HUES48 (cell line): Measurements from ENCODE around the gene ARHGEF26.

Experiments used
- H3K27ac ChIP-seq: one replicate; pipeline ENCODE4 v1.7.0; 2013; ENCODE audit warnings: low read depth, low read length, inconsistent platforms
- H3K27me3 ChIP-seq: 2 replicates; pipeline ENCODE4 v1.6.1; 2013; ENCODE audit warnings: mild to moderate bottlenecking, low read length; ENCODE audit not compliant: control insufficient read depth, insufficient read depth
- H3K36me3 ChIP-seq: 2 replicates; pipeline ENCODE4 v1.6.1; 2013; ENCODE audit warnings: low read length; ENCODE audit not compliant: control insufficient read depth, insufficient read depth
- H3K4me1 ChIP-seq: 2 replicates; pipeline ENCODE4 v1.6.1; 2013; ENCODE audit warnings: mild to moderate bottlenecking, low read length; ENCODE audit not compliant: control insufficient read depth, insufficient read depth
- H3K4me3 ChIP-seq: 2 replicates; pipeline ENCODE4 v1.5.1; 2013; ENCODE audit warnings: mild to moderate bottlenecking, low read depth, low read length
- H3K9ac ChIP-seq: 2 replicates; pipeline ENCODE4 v1.6.1; 2013; ENCODE audit warnings: mild to moderate bottlenecking, low read depth, low read length, moderate library complexity
- H3K9me3 ChIP-seq: 2 replicates; pipeline ENCODE4 v1.6.1; 2013; ENCODE audit warnings: low read length; ENCODE audit not compliant: control insufficient read depth, insufficient read depth

The ARHGEF26 gene

DNA sequence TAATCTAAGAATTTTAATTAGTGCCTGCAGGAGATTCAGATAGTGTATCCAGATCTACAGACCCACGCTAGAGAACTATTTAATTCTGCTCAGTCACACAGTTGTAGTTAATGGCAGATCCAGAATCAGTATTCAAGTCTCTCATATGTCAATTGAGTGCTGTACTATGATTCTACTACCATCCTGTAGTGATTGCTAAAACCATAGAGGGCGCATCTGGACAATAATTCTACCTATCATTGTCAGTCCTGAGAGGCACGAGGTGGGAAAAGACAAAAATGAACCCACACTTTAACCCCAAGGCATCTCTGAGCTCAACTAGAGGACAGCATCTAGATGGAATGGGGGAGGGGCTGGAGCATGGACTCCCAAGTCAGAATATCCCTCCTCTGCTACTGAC is 180.4 kb downstream of the ARHGEF26 start:
- Histone ChIP-seq H3K27ac (no peak overlapping the region), H3K4me3 (no peak overlapping the region), H3K27me3 (no peaks in the 10 kb centered on the region), H3K9me3 (no peaks in the 10 kb centered on the region), H3K36me3 (peaks cover 97% of the 10 kb centered on the region), H3K9ac (no peak overlapping the region), H3K4me1 (no peaks in the 10 kb centered on the region)

DNA sequence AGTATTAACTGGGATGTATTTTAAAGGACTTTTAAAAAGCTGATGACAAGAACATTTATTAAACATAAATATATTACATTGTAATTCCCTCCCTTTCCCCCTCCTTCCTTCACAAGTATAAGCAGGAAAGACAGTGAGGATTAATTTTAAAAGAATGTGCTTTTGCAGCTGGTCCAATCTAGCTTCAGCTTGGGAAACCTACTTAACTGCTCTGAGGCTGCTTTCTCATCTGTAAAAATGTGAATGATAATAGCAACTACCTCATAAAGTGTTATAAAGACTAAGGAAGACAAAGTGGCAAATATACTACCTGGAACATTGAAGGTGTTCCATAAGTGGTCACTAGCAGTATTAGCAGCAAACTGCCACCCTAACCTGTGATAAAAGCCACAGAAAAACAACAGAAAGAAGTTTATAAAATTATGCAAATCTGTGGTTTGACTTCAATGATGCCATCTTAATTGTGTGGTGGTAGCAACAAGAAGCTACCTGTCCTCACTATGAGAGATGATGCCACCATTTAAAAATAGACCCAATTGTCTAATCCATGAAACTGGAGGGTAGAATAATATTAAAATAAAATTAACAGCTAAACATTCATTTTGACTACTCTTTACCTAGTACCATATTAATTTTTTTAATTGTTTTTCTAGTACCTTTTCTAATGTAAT is 183.1 kb downstream of the ARHGEF26 start:
- Histone ChIP-seq H3K4me3 (no peak overlapping the region), H3K36me3 (peaks cover 100% of the 10 kb centered on the region), H3K9ac (no peak overlapping the region), H3K4me1 (no peaks in the 10 kb centered on the region), H3K27me3 (no peaks in the 10 kb centered on the region), H3K27ac (no peak overlapping the region), H3K9me3 (no peaks in the 10 kb centered on the region)

DNA sequence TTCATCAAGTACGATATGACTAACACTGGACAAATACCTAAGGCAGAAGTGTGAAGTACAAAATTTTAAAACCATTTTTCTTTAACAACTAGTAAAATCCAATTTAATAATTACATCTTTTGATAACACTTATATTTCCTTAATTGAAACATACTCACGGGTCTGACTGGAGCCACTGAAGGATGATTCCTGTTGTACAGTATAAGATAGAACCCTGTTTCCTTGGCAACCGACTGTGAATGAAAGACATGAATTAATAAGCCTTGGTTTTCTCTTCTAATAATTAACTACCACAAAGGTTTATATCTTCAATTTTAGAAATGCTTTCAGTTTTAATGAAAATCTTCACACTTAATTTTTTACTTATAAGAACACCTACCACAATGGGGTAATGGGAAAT is 183.7 kb downstream of the ARHGEF26 start:
- Histone ChIP-seq H3K9me3 (no peaks in the 10 kb centered on the region), H3K27ac (no peak overlapping the region), H3K9ac (no peak overlapping the region), H3K36me3 (peaks cover 100% of the 10 kb centered on the region), H3K4me3 (no peak overlapping the region), H3K27me3 (no peaks in the 10 kb centered on the region), H3K4me1 (no peaks in the 10 kb centered on the region)

DNA sequence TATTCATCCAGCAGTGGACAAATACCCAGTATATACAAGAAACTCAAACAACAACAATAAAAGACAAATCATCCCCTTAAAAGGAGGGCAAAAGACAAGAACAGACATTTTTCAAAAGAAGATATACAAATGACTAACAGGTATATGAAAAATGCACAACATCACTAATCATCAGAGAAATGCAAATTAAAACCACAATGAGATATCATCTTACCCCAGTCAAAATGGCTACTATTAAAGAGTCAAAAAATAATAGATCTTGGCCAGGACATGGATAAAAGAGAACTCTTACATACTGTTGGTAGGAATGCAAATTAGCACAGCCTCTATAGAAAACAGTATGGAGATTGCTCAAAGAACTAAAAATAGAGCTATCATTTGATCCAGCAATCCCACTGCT is 186.2 kb downstream of the ARHGEF26 start:
- H3K4me3 ChIP-seq: no peak overlapping the region
- no peaks in the 10 kb centered on the region for H3K4me1 ChIP-seq
- H3K9me3 ChIP-seq: no peaks in the 10 kb centered on the region
- no peak overlapping the region for H3K9ac ChIP-seq
- H3K36me3 ChIP-seq: peaks cover 96% of the 10 kb centered on the region
- no peak overlapping the region for H3K27ac ChIP-seq
- H3K27me3 ChIP-seq: no peaks in the 10 kb centered on the region
